22Rv1 (cell line): ENCODE data around the gene PACS1.

Source experiments
- ZFX ChIP-seq: fragments of 450-650 bp; IDR thresholded peaks from 2 replicates; pipeline ENCODE4 v1.6.1; 2017; ENCODE audit warnings: antibody characterized with exemption, borderline replicate concordance
- TF ChIP-seq, protein P1 (sequence below): fragments of 450-650 bp; IDR thresholded peaks from 2 replicates; pipeline ENCODE4 v1.5.1; 2017; ENCODE audit warnings: mild to moderate bottlenecking

DNA sequence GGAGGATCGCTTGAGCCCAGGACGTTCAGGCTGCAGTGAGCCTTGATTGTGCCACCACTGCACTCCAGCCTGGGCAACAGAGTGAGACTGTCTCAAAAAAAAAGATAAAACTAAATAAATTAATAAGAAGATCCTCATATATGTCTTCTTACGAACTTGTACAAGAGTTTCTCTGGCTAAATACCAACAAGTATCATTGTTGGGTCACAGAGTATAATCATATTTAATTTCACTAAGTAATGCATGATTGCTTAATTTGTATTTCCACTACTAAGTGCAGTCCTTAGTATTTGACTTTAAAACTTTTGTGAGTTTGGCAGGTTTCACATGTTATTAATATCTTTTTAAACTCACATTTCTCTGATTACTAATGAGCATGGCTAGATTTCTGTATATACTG is 60.9 kb downstream of the PACS1 start:
- no peak for TF ChIP-seq ZFX
- TF ChIP-seq, protein P1, sequence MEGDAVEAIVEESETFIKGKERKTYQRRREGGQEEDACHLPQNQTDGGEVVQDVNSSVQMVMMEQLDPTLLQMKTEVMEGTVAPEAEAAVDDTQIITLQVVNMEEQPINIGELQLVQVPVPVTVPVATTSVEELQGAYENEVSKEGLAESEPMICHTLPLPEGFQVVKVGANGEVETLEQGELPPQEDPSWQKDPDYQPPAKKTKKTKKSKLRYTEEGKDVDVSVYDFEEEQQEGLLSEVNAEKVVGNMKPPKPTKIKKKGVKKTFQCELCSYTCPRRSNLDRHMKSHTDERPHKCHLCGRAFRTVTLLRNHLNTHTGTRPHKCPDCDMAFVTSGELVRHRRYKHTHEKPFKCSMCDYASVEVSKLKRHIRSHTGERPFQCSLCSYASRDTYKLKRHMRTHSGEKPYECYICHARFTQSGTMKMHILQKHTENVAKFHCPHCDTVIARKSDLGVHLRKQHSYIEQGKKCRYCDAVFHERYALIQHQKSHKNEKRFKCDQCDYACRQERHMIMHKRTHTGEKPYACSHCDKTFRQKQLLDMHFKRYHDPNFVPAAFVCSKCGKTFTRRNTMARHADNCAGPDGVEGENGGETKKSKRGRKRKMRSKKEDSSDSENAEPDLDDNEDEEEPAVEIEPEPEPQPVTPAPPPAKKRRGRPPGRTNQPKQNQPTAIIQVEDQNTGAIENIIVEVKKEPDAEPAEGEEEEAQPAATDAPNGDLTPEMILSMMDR = no peak
